Epithelial cell of proximal tubule (primary cell): ENCODE measurements around the gene MTA3. TPM values are rescaled to one million over a fixed set of nuclear protein-coding genes. Genes with fewer than 3 reads are reported as not detected.

ENCODE experiments used
- DNase-seq: peaks from one replicate; pipeline ENCODE4 v3.0.0-alpha.2; 2011; ENCODE audit warnings: low read depth
- H3K4me3 ChIP-seq: 2 replicates; pipeline ENCODE4 v1.5.1; 2011; ENCODE audit warnings: low read depth, mild to moderate bottlenecking, low read length
- total RNA-seq: library from RNA; depleted of rRNA; stranded (reverse); fragments of >200 nt; gene quantifications from 2 replicates; pipeline ENCODE4 v1.2.3, GENCODE V29; 2015
- TF ChIP-seq, protein P1 (sequence below): conservative IDR thresholded peaks from 2 replicates; pipeline ENCODE4 v1.5.1; 2012; ENCODE audit warnings: low read depth, mild to moderate bottlenecking, low read length

Gene MTA3
- total RNA-seq, 1 donor from 2014 or later: 17.8 TPM

DNA sequence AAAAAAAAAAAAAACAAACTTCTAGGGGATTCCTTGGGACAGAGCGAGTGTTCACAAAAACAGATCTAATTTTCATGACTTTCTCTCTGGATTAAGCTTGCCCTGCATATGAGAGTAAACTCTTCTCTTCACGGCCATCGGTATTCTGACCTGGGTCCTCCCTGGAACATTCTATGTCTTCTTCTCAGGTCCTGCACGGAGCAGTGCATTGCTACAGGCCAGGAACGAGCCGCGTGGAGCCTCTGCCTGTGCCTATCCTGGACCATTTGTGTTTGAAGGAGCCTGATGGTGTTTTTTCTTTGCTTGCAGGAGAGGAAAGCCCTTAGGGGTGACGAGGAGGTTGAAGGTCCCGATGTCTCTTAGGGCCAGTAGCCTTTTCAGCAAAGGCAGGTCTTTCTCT lies 197.3 kb downstream of the MTA3 start:
- DNase-seq: no peak
- TF ChIP-seq, protein P1, sequence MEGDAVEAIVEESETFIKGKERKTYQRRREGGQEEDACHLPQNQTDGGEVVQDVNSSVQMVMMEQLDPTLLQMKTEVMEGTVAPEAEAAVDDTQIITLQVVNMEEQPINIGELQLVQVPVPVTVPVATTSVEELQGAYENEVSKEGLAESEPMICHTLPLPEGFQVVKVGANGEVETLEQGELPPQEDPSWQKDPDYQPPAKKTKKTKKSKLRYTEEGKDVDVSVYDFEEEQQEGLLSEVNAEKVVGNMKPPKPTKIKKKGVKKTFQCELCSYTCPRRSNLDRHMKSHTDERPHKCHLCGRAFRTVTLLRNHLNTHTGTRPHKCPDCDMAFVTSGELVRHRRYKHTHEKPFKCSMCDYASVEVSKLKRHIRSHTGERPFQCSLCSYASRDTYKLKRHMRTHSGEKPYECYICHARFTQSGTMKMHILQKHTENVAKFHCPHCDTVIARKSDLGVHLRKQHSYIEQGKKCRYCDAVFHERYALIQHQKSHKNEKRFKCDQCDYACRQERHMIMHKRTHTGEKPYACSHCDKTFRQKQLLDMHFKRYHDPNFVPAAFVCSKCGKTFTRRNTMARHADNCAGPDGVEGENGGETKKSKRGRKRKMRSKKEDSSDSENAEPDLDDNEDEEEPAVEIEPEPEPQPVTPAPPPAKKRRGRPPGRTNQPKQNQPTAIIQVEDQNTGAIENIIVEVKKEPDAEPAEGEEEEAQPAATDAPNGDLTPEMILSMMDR: no peak
- H3K4me3 ChIP-seq: no peak overlapping the region

DNA sequence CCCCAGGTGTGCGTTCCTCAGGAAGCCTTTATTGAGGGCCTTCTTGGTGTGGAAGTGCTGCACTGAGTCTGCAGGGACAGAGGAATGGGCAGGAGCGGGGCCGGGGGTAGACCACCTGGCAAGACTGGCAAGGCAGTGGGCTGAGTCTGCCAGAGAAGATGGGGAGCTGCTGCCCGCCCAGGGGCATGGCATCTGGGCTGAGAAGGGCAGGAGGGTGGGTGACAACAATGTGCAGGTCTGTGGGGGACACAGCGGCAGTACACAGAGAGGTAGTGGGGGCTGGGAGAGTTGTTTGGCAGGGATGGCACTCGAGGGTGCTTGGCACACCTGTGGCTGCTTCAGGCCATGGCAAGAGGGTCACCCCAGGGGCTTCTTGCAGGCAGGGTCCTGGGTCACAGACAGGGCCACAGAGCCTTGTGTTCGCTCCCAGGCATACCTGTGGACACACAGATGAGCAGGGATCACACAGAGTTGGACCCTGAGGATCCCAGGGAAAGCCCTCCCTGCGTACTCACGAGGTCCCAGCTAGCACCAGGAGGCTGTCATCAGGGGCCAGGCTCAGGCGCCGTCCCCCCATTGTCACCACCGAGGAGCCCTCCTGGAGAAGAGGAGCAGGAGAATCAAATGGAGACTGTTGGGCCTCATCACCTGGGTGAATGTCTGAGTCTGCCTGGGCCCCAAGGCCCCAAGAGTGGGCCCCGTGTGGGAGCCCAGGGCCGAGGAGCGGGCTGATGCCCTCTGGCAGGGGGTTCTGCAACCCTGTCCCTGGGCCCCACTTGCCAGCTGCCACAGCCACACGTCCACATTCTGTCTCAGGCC lies 198.9 kb downstream of the MTA3 start:
- TF ChIP-seq, protein P1: no peak
- no peak overlapping the region for H3K4me3 ChIP-seq

DNA sequence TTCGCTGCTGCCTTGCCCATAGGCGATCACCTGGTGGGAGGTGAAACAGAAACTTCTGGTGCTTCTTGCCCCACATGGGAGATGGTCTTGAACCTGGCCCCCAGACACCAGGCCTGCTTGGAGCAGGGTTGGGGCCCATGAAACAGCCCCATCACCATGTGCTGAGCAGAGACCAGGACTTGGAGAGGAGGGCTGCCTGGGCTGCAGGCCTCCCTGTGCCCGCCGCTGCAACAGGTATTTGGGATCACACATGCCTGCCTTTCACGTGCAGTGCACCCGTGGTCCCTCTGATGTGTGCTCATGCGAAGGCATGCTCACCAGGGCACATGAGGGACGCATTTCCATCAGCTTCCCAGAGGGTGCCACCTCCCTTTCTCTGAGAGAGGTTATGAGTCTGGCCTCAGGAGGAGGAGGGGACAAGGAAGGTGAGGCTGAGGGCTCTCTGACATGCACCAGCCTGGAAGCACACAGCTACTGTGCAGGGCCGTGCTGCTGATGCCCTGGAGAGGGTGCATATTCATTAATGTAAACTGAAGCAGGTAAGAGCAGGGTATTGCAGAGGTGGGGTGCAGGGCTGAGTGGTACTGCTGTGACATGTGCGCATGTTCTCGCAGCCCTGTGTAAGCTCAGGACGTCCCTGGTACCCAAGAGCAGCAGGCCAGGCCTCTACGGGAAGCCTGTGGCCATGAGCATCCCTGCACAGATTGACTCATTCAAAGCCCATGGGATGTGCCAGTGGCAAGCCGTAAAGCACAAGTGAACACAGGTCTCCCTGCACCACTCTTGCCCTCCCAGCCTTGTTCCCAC lies 199.7 kb downstream of the MTA3 start:
- TF ChIP-seq, protein P1: no peak
- H3K4me3 ChIP-seq: no peak overlapping the region
- DNase-seq: no peak

More for the DNA sequence above, 198.9 kb downstream of the MTA3 start:
- no peak for DNase-seq

DNA sequence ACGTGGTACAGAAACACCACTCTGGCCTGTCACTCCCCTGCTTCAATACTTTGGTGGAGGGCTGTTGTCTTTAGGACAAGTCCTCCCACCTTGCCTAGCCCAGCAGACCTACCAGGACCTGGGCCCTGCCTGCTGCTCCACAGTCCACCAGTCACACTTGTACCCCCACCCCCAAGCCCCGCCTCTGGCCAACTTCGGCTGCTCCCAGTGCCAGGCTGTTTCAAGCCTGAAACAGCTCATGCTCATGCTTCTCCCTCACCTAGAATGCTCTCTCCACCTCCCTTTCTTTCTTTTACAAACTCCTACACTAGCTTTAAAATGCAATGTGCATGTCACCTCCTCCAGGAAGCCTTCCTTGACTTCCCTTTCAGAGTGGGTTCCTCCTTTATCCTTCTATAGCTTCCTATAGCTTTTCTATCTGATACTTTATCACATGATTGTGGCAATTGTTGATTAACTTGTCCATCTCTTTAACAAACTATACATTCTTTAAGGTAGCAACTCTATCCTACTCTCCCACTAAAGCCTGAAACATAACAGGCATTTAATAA lies 200.3 kb downstream of the MTA3 start:
- no peak overlapping the region for H3K4me3 ChIP-seq
- TF ChIP-seq, protein P1: no peak
- DNase-seq: no peak

DNA sequence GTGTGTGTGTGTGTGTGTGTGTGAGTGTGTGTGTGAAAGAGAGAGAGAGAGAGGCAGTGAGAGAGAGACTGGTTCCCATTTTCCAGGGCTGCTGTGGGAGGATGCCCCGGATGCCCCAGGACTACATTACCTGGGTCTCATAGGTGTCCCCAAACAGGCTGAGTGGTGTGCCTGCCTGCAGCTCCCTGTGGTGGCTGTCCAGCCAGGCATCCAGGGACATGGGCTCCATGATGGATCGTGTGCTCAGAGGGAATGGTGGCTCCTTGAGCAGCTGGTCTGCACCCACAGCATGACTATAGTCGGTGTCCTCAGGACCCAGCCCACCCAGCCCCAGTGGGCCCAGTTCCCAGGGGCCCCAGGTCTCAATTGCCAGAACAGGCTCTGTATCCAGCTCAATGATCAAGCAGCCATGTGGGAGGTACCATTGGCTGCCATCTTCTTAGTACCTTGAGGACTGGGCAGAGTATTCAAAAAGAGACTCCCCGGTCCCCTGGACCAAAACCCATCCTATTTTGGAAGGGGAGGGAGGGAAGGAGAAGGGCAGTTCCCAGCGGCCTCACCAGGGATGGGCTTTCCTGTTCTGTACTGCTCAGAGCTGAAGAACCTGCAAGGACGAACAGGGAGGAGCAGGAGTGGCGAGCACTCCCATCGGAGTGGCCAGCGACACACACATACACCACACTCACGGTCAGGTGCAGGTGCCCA lies 201.3 kb downstream of the MTA3 start:
- no peak for DNase-seq
- H3K4me3 ChIP-seq: no peak overlapping the region
- TF ChIP-seq, protein P1: no peak

DNA sequence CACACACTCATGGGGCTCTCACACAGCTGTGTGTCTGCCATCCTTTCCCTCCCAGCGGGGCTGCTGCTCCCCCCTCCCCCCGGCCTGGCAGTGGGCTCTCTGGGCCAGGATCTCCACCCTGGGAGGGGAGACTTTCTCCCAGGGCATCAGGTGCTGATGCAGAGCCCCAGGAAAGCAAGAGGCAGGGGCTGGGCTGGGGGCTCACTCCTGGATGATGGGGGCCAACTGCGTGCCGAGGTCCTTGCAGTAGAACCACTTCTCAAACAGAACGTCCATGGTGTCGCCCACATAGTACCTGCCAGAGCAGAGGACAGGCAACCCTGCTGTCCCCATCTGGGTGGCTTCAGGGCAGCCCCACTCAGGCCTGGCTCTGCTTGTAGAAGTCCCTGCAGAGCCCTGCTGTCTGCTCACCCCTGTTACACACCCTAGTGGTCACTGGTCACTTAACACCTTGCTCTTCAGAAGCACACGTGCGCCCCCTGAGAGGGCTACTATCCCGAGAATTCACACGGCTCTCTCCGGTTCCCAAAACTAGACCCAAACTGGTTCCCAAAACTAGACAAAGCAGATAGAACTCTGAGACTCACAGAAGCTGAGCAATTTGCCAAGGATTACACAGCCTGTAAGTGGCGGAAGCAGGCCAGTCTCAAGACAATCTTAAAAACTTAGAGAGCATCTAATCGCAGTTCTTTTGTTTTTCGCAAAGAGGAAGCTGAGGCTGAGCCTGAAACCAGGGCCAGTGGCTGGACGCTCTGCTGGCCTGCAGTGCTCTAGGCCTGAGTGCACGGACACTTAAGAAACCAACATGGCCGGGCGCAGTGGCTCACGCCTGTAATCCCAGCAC lies 202.1 kb downstream of the MTA3 start:
- TF ChIP-seq, protein P1: peak; percentile 58
- no peak for DNase-seq
- no peak overlapping the region for H3K4me3 ChIP-seq
